HCT116 (cell line): ENCODE measurements around the gene LRCH3. TPM values are rescaled to one million over a fixed set of nuclear protein-coding genes. Genes with fewer than 3 reads are reported as not detected.
"Not testable (repeated sequence)": the region's sequence is repeated elsewhere in the genome, so short reads cannot be mapped to it uniquely, and the experiment has no call there.

Source experiments
- ATAC-seq: fragments of 200-7000 bp; cut with Tn5 transposase; 2 replicates; pipeline ENCODE4 v1.9.1; 2020; ENCODE audit warnings: mild to moderate bottlenecking, moderate library complexity
- BruUV-seq: library from RNA; stranded (reverse); fragments of 400-500 nt; replicated peaks from 2 replicates; lab custom pipeline; 2021; lab: Mats Ljungman, UMichigan
- CTCF ChIA-PET: fragments of 300-600 bp; sonication (Branson Sonifier 250); formaldehyde crosslinking; loops from one replicate; lab custom pipeline; 2021; ENCODE audit warnings: antibody characterized with exemption; lab: Charles Lee
- POLR2A ChIA-PET: fragments of 300-600, 350-600 bp; sonication (Branson Sonifier 250); formaldehyde crosslinking; loops from one replicate; lab custom pipeline; 2021; ENCODE audit warnings: antibody characterized with exemption; lab: Charles Lee
- RAD21 ChIA-PET, 2 experiments: fragments of 300-600 bp; sonication (Branson Sonifier 250); formaldehyde crosslinking; loops; one replicate each; lab custom pipeline; 2023; ENCODE audit warnings: low total read pairs in 2 of 2; ENCODE audit not compliant: uncharacterized antibody in 2 of 2, unreplicated experiment in 2 of 2, low non-redundant PET in 1 of 2; lab: Charles Lee
- DNase-seq: peaks from one replicate; pipeline ENCODE4 v3.0.0-alpha.2; 2010; ENCODE audit warnings: low read depth, low spot score
- H2AFZ ChIP-seq: fragments of 200-600 bp; shearing (Covaris generic), sonication (generic); 2 replicates; pipeline ENCODE4 v1.6.1; 2017; ENCODE audit warnings: low read depth, mixed run types, mixed read lengths, antibody characterized with exemption, low read length; ENCODE audit not compliant: poor library complexity, severe bottlenecking
- H3K27ac ChIP-seq: 2 replicates; pipeline ENCODE4 v1.5.1; 2012; ENCODE audit warnings: low read depth, low read length
- H3K27me3 ChIP-seq: fragments of 200-600 bp; sonication (generic); 2 replicates; pipeline ENCODE4 v1.6.1; 2016; ENCODE audit warnings: mixed run types, low read length, mixed read lengths; ENCODE audit not compliant: insufficient read depth
- H3K36me3 ChIP-seq, 2 experiments: fragments of 200-500 bp in 1 of 2; fragments of 200-600 bp in 1 of 2; sonication (Bioruptor generic) in 1 of 2; sonication (generic) in 1 of 2; 2 replicates each; pipeline versions ENCODE4 v1.5.1 to v1.6.1; 2014 to 2016; ENCODE audit warnings: low read length in 2 of 2, inconsistent platforms in 1 of 2, mixed read lengths in 1 of 2, mixed run types in 1 of 2; ENCODE audit not compliant: insufficient read depth in 2 of 2, control insufficient read depth in 1 of 2
- H3K4me1 ChIP-seq, 2 experiments: fragments of 200-600 bp in 1 of 2; sonication (generic) in 1 of 2; 2 replicates each; pipeline versions ENCODE4 v1.5.1 to v1.6.1; 2012 to 2017; ENCODE audit warnings: low read length in 2 of 2, inconsistent platforms in 1 of 2, mild to moderate bottlenecking in 1 of 2, mixed read lengths in 1 of 2, mixed run types in 1 of 2, moderate library complexity in 1 of 2; ENCODE audit not compliant: insufficient read depth in 2 of 2, control insufficient read depth in 1 of 2
- H3K4me2 ChIP-seq: fragments of 200-600 bp; sonication (generic); 2 replicates; pipeline ENCODE4 v1.6.1; 2017; ENCODE audit warnings: mixed run types, low read length, mixed read lengths
- H3K4me3 ChIP-seq, 2 experiments: fragments of 200-600 bp in 1 of 2; sonication (generic) in 1 of 2; replicated peaks in 1 of 2; 2 replicates each; pipeline ENCODE4 v1.5.1; 2011 to 2016; ENCODE audit warnings: low read length in 2 of 2, control low read depth in 1 of 2, low read depth in 1 of 2, mild to moderate bottlenecking in 1 of 2, mixed read lengths in 1 of 2, mixed run types in 1 of 2
- H3K79me2 ChIP-seq: fragments of 200-600 bp; sonication (generic); 2 replicates; pipeline ENCODE4 v1.6.1; 2017; ENCODE audit warnings: mild to moderate bottlenecking, mixed run types, low read length, moderate library complexity, mixed read lengths; ENCODE audit not compliant: insufficient read depth
- H3K9ac ChIP-seq: fragments of 200-600 bp; sonication (generic); 2 replicates; pipeline ENCODE4 v1.6.1; 2016; ENCODE audit warnings: low read length, mixed read lengths
- H3K9me2 ChIP-seq: fragments of 200-600 bp; sonication (generic), shearing (Covaris generic); 2 replicates; pipeline ENCODE4 v1.6.1; 2017; ENCODE audit warnings: mixed run types, mild to moderate bottlenecking, moderate library complexity; ENCODE audit not compliant: insufficient read depth
- H3K9me3 ChIP-seq, 2 experiments: fragments of 200-500 bp in 1 of 2; fragments of 200-600 bp in 1 of 2; sonication (Bioruptor generic) in 1 of 2; sonication (generic) in 1 of 2; 2 replicates each; pipeline ENCODE4 v1.6.1; 2014 to 2017; ENCODE audit warnings: low read length in 2 of 2, mixed read lengths in 2 of 2, inconsistent platforms in 1 of 2, low read depth in 1 of 2, mild to moderate bottlenecking in 1 of 2, mixed run types in 1 of 2, moderate library complexity in 1 of 2; ENCODE audit not compliant: control insufficient read depth in 1 of 2, insufficient read depth in 1 of 2
- H4K20me1 ChIP-seq: fragments of 200-600 bp; sonication (generic), shearing (Covaris generic); 2 replicates; pipeline ENCODE4 v1.6.1; 2017; ENCODE audit warnings: mixed run types, mild to moderate bottlenecking, moderate library complexity; ENCODE audit not compliant: insufficient read depth
- CBX3 ChIP-seq: IDR thresholded peaks from 2 replicates; pipeline ENCODE4 v1.6.1; 2012; ENCODE audit warnings: low read depth
- CEBPB ChIP-seq: IDR thresholded peaks from 2 replicates; pipeline ENCODE4 v1.6.1; 2012; ENCODE audit warnings: low read depth
- CTCF ChIP-seq, 3 experiments: fragments of 200-600 bp in 1 of 3; sonication (generic) in 1 of 3; IDR thresholded peaks in 2 of 3; conservative IDR thresholded peaks in 1 of 3; 2 replicates each; pipeline ENCODE4 v1.5.1; 2012 to 2017; ENCODE audit warnings: low read depth in 2 of 3, low read length in 2 of 3, antibody characterized with exemption in 1 of 3, borderline replicate concordance in 1 of 3, control low read depth in 1 of 3, mild to moderate bottlenecking in 1 of 3, mixed read lengths in 1 of 3, mixed run types in 1 of 3, moderate library complexity in 1 of 3; ENCODE audit not compliant: insufficient read depth in 1 of 3
- ELF1 ChIP-seq: IDR thresholded peaks from 2 replicates; pipeline ENCODE4 v1.6.1; 2012; ENCODE audit warnings: low read depth, borderline replicate concordance
- EZH2 ChIP-seq: fragments of 200-600 bp; sonication (generic); IDR thresholded peaks from 2 replicates; pipeline ENCODE4 v1.6.1; 2017; ENCODE audit warnings: antibody characterized with exemption, mixed run types
- EZH2phosphoT487 ChIP-seq: fragments of 200-600 bp; IDR thresholded peaks from 2 replicates; pipeline ENCODE4 v1.6.1; 2018; ENCODE audit warnings: antibody characterized with exemption, borderline replicate concordance
- FOSL1 ChIP-seq: IDR thresholded peaks from 2 replicates; pipeline ENCODE4 v1.6.1; 2012; ENCODE audit warnings: low read depth
- JUND ChIP-seq: IDR thresholded peaks from 2 replicates; pipeline ENCODE4 v1.6.1; 2012
- POLR2A ChIP-seq: IDR thresholded peaks from 2 replicates; pipeline ENCODE4 v1.7.0; 2011; ENCODE audit warnings: borderline replicate concordance; ENCODE audit not compliant: insufficient read depth, insufficient read length; ENCODE audit errors: extremely low read depth
- POLR2AphosphoS5 ChIP-seq: IDR thresholded peaks from 2 replicates; pipeline ENCODE4 v1.6.1; 2011; ENCODE audit warnings: mild to moderate bottlenecking, low read depth, low read length, moderate library complexity
- RAD21 ChIP-seq: IDR thresholded peaks from 2 replicates; pipeline ENCODE4 v1.6.1; 2012; ENCODE audit warnings: low read depth, mild to moderate bottlenecking
- SP1 ChIP-seq: IDR thresholded peaks from 2 replicates; pipeline ENCODE4 v1.6.1; 2012; ENCODE audit warnings: low read depth
- TCF7L2 ChIP-seq: IDR thresholded peaks from 2 replicates; pipeline ENCODE4 v1.7.0; 2011; ENCODE audit warnings: borderline replicate concordance, inconsistent platforms; ENCODE audit not compliant: insufficient read depth, insufficient read length; ENCODE audit errors: extremely low read depth
- YY1 ChIP-seq: IDR thresholded peaks from 2 replicates; pipeline ENCODE4 v1.6.1; 2011; ENCODE audit warnings: low read length, low read depth, moderate library complexity, mild to moderate bottlenecking; ENCODE audit not compliant: insufficient replicate concordance; ENCODE audit errors: extremely low read depth
- ZNF274 ChIP-seq: fragments of 200-500 bp; sonication (Bioruptor generic); IDR thresholded peaks from 2 replicates; pipeline ENCODE4 v1.6.1; 2014; ENCODE audit warnings: mild to moderate bottlenecking, low read depth, low read length, inconsistent platforms
- intact Hi-C: fragments of 100-400 bp; cut with micrococcal nuclease; formaldehyde crosslinking; loops from 2 replicates; pipeline ENCODE4 v1.10.0; 2022
- total RNA-seq: library from RNA; stranded (reverse); gene quantifications from one replicate; pipeline ENCODE4 v1.2.1, GENCODE V29; 2021; ENCODE audit not compliant: unreplicated experiment
- TF ChIP-seq, protein P1 (sequence below): IDR thresholded peaks from 2 replicates; pipeline ENCODE4 v1.6.1; 2012
- TF ChIP-seq, protein P2 (sequence below): IDR thresholded peaks from 2 replicates; pipeline ENCODE4 v1.6.1; 2011; ENCODE audit warnings: mild to moderate bottlenecking, low read length, moderate library complexity; ENCODE audit not compliant: insufficient replicate concordance; ENCODE audit errors: extremely low read depth
- TF ChIP-seq, protein P3 (sequence below): IDR thresholded peaks from 2 replicates; pipeline ENCODE4 v1.6.1; 2012

LRCH3 gene
- total RNA-seq, 1 experiment from 2014 or later = 38.1 TPM

- Histone ChIP-seq H3K9me2 (no peaks in the 10 kb centered on the region), H2AFZ (no peak overlapping the region), H3K27me3 (no peaks in the 10 kb centered on the region), H3K79me2 (no peaks in the 10 kb centered on the region), H3K4me2 (no peak overlapping the region), H3K9me3 (no peaks in the 10 kb centered on the region), H3K9ac (no peak overlapping the region), H4K20me1 (no peaks in the 10 kb centered on the region), H3K4me1 (no peaks in the 10 kb centered on the region), H3K36me3 (no peaks in the 10 kb centered on the region)
- CTCF ChIA-PET = interaction anchor here (1.0 to 1.5 kb wide), 2 partner anchors 17 to 163 kb away, joined by 3 to 4 read pairs; no protein-coding TSS in a partner anchor
- no TSS peak for BruUV-seq
- intact Hi-C loops = no loop called here
- ATAC-seq = peak; percentile 84
- no peak for DNase-seq
- RAD21 ChIA-PET = no interaction called here
- TF ChIP-seq JUND = no peak
- TF ChIP-seq, protein P1, sequence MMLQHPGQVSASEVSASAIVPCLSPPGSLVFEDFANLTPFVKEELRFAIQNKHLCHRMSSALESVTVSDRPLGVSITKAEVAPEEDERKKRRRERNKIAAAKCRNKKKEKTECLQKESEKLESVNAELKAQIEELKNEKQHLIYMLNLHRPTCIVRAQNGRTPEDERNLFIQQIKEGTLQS = no peak
- no peak for TF ChIP-seq FOSL1
- TF ChIP-seq ZNF274 = no peak
- TF ChIP-seq CEBPB = no peak
- TF ChIP-seq, protein P2, sequence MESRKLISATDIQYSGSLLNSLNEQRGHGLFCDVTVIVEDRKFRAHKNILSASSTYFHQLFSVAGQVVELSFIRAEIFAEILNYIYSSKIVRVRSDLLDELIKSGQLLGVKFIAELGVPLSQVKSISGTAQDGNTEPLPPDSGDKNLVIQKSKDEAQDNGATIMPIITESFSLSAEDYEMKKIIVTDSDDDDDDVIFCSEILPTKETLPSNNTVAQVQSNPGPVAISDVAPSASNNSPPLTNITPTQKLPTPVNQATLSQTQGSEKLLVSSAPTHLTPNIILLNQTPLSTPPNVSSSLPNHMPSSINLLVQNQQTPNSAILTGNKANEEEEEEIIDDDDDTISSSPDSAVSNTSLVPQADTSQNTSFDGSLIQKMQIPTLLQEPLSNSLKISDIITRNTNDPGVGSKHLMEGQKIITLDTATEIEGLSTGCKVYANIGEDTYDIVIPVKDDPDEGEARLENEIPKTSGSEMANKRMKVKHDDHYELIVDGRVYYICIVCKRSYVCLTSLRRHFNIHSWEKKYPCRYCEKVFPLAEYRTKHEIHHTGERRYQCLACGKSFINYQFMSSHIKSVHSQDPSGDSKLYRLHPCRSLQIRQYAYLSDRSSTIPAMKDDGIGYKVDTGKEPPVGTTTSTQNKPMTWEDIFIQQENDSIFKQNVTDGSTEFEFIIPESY = no peak
- TF ChIP-seq CBX3 = no peak
- TF ChIP-seq EZH2phosphoT487 = no peak
- TF ChIP-seq CTCF (IDR thresholded peaks at IDR 0.05 in 2 of 3, conservative IDR thresholded peaks at IDR 0.05 in 1 of 3; ENCODE audit: borderline replicate concordance in 1 of 3, insufficient read depth in 1 of 3, low read depth in 2 of 3, low read length in 2 of 3) = peak; percentile 14 to 61 (median 60); a peak in 4 of 6 replicates
- no peak for TF ChIP-seq SP1
- no peak for TF ChIP-seq EZH2
- TF ChIP-seq YY1 = no peak
- TF ChIP-seq POLR2AphosphoS5 = no peak
- TF ChIP-seq ELF1 = no peak
- TF ChIP-seq POLR2A = no peak
- TF ChIP-seq, protein P3, sequence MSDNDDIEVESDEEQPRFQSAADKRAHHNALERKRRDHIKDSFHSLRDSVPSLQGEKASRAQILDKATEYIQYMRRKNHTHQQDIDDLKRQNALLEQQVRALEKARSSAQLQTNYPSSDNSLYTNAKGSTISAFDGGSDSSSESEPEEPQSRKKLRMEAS = no peak
- no peak for TF ChIP-seq TCF7L2
- peak; percentile 34 for TF ChIP-seq RAD21
- TF ChIP-seq, all 23 proteins: peak for 2
- Histone ChIP-seq H3K4me3 (no peak overlapping the region), H3K27ac (no peak overlapping the region)
- POLR2A ChIA-PET = no interaction called here
Observed at GRCh38 chr3:197926418-197926817, 135.4 kb downstream of the LRCH3 start.

DNA sequence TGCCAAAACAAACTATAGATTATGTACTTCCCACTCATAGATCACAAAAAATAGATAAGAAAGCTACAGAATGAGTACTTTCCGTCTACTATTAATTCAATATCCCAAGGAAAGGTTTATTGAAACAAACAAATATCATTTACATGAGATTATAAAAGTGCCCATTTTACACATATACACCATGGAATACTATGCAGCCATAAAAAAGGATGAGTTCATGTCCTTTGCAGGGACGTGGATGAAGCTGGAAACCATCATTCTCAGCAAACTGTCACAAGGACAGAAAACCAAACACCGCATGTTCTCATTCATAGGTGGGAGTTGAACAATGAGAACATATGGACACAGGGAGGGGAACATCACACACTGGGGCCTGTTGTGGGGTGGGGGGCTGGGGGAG lies 136.5 kb downstream of the LRCH3 start:
- DNase-seq, RAD21 ChIA-PET, H3K9me3 ChIP-seq, intact Hi-C loops, H3K79me2 ChIP-seq, H3K27me3 ChIP-seq, ATAC-seq, POLR2A ChIA-PET, BruUV-seq, H3K4me3 ChIP-seq, CTCF ChIA-PET, H3K9me2 ChIP-seq, H3K9ac ChIP-seq, H3K36me3 ChIP-seq, H3K4me2 ChIP-seq, H2AFZ ChIP-seq, H3K4me1 ChIP-seq, H4K20me1 ChIP-seq, H3K27ac ChIP-seq: not testable (repeated sequence)
